ENCODE data around the gene UROS.

Gene UROS

GRCh38 chr10:125742465-125742864, 80.6 kb downstream of the UROS start:
- Histone ChIP-seq H3K36me3 (ENCODE audit: insufficient read depth, low read depth, low read length) (peaks cover 99% of the 10 kb centered on the region), H3K9me3 (ENCODE audit: insufficient read depth, low read depth, low read length) (no peaks in the 10 kb centered on the region), H3K4me1 (ENCODE audit: insufficient read depth, low read length) (no peaks in the 10 kb centered on the region), H3K4me3 (ENCODE audit: low read length) (no peak overlapping the region), H3K9ac (ENCODE audit: low read depth, low read length) (no peak overlapping the region), H3K27me3 (ENCODE audit: insufficient read depth, low read length) (no peaks in the 10 kb centered on the region), H3K27ac (ENCODE audit: low read length) (no peak overlapping the region)

GRCh38 chr10:125739994-125740679, 82.9 kb downstream of the UROS start:
- Histone ChIP-seq H3K27ac (ENCODE audit: low read length) (no peak overlapping the region), H3K9ac (ENCODE audit: low read depth, low read length) (no peak overlapping the region), H3K27me3 (ENCODE audit: insufficient read depth, low read length) (no peaks in the 10 kb centered on the region), H3K4me1 (ENCODE audit: insufficient read depth, low read length) (no peaks in the 10 kb centered on the region), H3K4me3 (ENCODE audit: low read length) (no peak overlapping the region), H3K36me3 (ENCODE audit: insufficient read depth, low read depth, low read length) (peaks cover 99% of the 10 kb centered on the region), H3K9me3 (ENCODE audit: insufficient read depth, low read depth, low read length) (no peaks in the 10 kb centered on the region)

All from iPS-20b (cell line).